GM19397 (cell line): ENCODE measurements around the gene TBC1D17.
A peak's percentile ranks its signal among the peaks of the same experiment; 100 is the strongest.
"Not testable (repeated sequence)": the region's sequence is repeated elsewhere in the genome, so short reads cannot be mapped to it uniquely, and the experiment has no call there.

ENCODE experiments used
- ATAC-seq: cut with Tn5 transposase; IDR thresholded peaks from one replicate; pipeline ENCODE4 v1.9.1; 2021; ENCODE audit warnings: mild to moderate bottlenecking, moderate library complexity; ENCODE audit not compliant: unreplicated experiment

Gene TBC1D17

DNA sequence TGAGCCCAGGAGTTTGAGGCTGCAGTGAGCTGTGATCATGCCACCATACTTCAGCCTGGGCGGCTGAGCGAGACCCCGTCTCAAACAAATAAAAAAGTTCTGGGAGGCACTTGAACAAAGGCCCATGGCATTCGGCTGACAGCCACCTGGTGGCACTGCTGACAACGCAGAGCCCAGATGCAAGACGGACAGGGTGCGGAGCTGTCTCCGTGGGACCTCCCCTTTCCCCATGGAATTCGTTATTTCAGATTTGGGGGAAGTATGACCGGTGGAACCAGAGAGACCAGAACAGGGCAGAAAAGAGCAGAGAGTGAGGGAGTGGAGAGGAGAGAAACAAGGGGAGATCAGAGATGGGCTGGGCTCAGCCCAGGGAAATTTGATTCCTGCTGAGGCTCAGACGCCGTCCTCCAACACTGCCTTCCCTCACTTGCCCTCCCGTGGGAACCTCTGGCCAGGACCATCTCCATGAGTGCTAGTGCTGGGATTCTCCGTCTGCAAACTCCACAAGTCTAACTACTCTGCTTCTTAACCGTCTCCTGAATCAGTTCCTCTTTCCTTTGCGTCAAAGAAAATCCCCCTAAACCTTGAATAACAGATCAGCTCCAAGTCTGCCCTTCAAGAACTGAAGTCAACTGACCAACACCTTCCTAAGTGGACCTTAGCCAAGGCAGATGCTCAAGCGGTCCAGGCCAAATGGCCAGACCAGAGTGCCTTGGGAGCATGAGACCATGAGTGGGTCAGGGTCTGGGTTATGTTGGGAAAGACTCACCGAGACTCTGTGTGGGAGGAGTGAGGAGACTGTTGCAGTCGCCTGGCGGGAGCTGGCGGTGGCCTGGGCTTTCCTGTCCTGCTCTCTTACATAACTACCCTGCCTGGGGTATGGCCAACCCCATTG lies 39.6 kb downstream of the TBC1D17 start:
- ATAC-seq: no peak

DNA sequence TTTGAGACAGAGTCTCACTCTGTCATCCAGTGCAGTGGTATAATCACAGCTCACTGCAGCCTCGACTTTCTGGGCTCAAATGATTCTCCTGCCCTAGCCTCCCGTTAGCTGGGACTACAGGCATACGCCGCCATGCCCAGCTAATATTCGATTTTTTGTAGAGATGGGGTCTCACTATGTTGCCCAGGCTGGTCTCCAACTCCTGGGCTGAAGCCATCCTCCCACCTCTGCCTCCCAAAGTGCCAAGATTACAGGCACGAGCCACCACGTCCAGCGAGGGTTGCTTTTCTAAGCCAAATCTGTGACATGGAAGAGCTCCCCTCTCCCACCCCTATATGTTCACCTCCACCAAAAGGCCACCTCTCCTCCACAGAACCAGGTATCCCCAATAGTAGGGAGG lies 40.6 kb downstream of the TBC1D17 start:
- no peak for ATAC-seq

DNA sequence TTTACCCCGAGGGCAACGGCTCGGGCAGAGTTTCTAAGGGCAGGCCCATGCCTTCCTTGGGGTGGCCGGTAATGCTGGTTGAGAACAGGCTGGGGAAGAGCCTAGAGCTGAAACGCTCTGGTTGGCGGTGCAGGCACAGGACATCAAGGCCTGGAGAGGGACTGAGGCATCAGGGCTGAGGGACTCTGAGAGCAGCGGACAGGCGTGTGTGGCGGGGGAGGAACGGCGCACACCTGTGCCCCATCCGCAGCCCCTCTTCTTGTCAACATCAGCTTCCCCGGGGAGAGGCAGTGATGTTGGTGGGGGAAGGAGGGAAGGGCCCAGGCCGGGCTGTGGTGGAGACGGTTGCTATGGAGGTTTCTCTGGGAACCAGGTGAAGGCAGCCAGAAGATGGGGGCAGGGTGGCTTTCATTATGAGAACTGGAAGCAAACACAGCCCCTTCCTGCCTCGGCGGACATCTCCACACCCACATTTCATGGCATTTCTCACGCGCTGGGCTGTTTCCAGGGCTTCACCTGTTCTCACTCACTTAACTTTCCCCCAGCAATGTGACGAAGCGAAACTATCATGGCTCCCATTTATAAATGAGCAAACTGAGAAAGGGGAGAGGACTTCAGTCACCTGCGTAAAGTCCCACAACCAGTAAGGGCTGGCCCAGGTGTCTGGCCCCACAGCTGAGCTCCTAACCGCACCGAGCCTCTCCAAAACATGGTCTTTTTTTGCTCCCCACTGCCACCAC lies 43.3 kb downstream of the TBC1D17 start:
- ATAC-seq: no peak

DNA sequence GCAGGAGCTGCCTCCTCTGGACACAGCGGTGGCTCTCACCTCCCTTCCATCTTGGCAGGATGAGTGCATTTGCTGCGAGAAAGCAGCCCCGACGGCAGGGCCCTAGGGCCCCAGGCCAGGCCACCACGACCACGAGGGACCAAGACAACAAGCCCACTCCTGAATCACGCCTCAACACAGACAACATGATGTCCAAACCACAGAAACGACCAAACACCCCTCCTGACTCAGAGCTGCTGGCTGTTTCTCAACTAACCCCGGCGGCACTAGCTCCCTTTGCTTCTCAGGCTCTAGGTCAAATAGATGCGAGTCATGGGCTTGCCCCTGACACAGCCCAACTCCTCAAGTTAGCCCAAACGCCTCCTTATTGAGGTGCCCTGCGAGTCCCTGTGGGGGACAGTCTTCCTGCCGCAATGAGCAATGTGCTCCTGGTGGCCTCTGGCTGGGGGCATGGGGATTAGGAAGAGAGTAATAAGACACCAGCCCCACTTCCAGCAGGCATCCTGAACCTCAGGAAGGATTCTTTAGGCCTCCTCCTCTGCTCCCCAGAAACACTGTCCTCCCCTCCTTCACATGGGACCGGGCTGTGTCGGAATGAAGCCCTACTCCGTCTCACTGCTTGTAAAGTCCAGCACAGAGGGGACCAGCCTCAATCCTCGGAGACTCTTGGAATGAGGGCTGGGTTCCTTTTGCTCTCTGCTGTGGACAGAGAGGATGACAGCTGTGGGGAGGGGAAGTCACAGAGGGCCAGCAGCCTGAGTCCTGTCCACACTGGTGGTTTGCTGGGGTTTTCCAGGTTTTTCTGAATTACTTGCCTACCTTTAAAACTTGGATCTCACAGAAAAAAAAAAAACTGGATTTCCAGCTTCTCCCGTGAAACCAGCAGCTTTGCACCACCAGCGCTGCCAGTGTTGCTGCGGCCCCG lies 44.6 kb downstream of the TBC1D17 start:
- no peak for ATAC-seq

DNA sequence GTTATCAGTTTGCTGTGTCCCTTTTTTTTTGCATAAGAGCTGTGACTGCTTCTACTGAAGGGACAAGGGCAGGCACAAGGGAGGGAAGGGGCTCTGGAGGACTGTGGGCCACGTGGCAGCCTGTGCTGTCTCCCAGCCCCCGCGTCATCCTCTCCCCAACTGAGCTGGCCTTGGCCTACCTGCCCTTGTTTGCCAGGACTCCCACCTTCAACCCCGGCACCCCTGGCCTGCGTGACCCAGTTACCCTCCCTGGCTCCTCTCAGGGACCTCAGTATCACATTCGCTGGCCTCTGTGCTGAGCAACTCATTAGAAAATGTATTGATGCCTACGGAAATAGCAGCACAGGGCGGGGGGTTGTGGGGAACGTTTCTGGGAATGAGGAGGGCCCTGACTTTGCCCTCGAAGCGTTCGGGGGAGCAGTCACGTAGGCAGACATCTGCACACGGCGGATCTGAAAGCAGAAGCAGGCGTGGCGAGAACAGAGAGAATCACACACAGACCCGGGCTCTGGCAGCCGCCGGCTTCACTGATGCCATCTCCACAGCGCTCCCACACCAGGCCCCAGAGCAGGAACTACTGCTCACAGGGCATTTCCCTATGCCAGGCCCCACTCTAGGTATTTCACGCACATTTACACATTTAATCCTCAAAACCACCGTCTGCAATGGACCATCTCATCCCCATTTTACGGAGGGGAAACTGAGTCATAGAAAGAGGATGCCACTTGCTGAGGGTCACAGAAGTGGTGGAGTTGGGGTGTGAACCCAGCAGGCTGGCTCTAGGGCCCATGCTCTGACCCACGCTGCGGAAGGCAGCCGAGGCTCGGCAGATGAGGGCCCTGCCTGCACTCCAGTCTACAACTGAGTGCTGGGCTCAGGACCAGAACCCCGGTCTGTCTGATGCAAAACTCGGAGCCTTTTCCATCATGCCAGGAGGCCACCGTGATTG lies 45.8 kb downstream of the TBC1D17 start:
- ATAC-seq: no peak

DNA sequence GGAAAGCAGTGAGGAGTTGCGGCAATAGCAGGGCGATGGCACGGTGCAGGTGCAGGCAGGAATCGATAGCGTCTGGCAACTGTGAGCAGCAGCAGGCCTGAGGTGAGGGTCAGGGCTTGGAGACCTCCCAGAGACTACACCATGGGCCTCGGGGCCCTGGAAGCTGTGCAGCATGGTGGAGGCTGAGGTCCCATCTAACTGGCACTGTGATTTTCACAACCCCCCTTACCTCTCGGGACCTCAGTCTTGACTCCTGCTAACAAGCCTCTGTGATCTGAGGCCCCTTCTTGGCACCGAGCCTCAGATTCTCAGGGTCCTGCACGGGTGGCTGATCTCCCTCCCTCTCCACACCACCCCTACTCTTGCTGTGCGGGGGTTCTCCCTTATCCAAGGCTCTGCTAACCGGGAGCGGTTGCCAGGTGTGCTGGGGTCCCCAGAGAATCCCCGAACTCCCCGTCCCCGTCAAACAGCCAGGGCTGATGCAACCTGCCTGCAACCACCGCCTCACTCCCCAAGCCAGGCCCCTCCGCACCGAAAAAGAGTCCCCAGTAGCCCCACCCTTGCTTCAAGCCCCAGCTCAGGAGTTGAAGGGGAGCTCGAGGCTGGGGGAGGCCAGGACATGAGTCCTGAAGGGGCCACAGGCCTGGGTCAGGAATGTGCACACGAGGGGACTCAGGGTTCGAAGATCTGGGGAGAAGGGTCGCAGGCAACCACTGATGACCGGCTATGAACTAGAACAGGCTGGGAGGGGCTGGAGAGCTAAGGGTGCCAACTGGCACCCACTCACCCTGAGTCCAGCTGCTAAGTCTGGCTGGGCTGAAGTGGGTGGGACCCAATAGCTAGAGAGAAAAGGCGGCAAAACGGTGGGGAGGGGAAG lies 46.7 kb downstream of the TBC1D17 start:
- no peak for ATAC-seq

DNA sequence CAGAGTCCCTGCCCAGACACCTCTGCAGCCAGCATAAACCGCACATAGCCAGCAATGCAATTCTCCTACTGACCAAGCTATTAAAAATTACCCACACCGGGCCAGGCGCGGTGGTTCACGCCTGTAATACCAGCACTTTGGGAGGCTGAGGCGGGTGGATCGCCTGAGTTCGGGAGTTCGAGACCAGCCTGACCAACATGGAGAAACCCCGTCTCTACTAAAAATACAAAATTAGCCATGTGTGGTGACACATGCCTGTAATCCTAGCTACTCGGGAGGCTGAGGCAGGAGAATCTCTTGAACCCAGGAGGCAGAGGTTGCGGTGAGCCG lies 47.3 kb downstream of the TBC1D17 start:
- not testable (repeated sequence) for ATAC-seq

DNA sequence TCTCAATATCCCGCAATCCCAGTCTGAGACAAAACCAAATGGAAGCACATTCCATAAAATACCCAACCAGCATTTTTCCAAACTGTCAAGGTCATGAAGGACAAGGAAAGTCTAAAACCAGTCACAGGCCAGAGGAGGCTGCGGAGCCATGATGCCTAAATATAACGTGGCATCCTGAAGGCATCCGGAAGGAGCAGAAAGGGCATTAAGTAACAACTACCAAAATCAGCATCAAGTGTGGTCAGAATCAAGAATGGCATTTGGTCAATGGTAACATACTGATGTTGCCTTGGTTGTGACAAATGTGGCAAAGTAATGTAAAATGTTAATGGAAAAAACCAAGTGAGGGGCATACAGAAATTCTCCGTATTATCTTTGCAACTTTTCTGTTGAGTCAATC lies 48.0 kb downstream of the TBC1D17 start:
- no peak for ATAC-seq

DNA sequence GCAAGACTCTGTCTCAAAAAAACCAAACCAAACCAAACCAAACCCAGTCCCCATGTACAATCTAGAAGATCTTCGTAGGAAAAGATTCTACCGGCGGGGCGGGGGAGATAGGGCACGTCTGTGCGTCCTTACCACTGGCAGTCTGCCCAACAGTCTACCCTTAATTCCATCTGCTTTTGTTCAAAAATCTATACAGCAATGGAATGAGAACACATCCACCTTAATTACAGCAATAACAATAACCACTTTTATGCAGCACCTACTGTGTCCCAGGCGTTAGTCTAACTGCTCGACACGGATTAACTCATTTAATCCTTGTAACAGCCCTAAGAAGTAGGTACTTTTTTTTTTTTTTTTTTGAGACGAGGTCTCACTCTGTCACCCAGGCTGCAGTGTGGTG lies 49.0 kb downstream of the TBC1D17 start:
- no peak for ATAC-seq

DNA sequence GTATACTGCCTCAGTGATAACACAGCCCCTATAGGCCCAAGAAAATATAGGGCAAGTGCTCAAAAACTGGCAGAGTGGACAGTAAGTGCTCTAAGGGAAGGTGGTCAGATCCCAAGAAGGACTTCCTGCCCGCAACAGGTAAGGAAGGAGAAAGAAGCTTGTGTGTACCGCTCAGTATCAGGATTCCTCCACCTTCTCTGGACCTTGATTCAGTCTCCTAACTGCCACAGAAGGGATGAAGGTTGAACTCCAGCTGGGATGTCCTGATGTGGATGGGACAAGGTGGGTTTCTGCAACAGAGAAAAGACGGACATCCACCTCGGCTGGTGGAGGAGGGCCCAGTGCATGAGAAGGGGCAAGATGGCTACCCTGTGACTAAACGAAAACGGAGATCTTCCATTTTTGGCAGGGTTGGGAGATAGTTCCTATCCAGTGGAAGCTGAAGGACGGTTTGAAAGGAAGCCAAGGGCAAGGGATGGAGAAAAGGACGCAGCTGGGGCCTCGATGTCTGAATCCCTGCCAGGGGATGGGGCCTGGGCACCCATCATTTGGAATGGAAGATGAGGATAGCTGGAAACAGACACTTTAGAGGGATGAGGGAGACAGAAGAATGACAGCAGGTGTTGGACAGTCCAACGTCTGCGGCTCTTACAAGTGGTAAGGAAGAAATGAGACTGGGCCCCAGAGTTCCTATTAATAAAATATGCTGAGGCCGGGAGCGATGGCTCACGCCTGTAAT lies 50.2 kb downstream of the TBC1D17 start:
- no peak for ATAC-seq

DNA sequence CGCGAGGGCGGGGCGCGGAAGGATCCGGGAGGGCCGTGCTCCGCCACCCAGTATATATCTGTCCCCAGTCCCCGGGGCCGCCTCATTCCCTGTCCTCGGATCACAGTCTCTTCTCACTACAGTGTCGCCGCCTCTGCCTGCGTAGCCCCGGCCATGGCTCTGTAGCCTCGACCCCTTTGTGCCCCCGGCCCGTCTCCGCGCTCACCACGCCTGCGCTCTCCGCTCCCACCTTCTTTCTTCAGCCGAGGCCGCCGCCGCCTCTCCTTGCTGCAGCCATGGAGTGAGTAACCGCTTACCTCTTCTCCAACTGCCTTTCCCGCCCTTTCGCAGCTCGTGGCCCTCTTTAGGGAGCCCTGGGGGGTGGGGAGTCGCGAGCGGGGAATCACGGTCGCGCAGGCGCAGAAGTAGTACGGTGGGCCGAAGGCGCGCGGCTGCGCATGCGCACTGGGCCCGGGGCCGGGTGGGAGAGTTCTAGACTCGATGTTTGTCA lies 51.7 kb downstream of the TBC1D17 start, which contains the start of the genes ATF5 and NUP62:
Gene ATF5 (plus strand): TSS at position 85 of the 490 bp plus-strand sequence. CDS start 1,646 bp downstream, outside the sequence.
Gene NUP62 (minus strand): TSS at position 384 of the 490 bp plus-strand sequence. CDS start 19,697 bp downstream, outside the sequence.
- ATAC-seq: peak; percentile 52

DNA sequence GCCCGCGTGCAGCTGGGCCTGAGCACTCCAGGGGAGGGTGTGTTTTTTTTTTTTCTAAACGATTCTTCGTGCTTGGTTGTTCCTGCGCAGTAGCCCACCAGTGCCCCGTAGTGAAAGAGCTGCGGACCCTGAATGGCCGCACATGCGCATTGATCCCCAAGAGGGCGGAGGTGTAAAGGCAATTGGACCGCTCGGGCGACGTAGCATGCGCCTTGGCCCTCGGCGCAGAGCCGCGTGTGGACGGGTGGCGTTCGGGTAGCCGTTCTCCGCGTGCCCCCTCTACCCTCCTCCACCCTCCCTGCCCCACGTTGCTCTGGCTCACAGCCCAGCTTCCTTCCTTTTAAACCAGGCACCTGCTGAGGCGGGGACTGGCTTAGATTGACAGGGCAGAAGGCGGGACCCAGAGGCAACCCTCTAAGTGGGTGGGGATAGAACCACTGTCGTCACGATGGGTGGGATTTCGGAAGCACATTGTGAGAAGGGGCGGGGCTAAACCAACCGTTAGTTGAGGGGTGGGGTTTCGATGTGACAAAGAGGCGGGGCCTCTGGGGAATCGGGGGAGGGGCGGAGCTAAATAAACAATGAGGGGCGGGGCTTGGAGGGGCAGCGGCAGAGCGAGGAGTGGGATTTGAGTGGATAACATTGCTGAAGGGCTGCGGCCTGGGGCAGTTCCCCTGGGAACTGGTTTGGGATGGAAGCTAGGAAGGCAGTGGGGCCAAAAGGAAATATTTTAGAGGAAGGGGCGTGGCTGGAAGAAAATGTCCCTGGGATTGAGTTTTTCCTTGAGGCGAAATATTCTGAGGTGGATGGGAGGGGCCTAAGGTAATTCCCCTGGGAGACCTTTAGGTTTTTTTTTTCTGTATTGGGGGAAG lies 52.3 kb downstream of the TBC1D17 start:
- ATAC-seq: peak; percentile 65

DNA sequence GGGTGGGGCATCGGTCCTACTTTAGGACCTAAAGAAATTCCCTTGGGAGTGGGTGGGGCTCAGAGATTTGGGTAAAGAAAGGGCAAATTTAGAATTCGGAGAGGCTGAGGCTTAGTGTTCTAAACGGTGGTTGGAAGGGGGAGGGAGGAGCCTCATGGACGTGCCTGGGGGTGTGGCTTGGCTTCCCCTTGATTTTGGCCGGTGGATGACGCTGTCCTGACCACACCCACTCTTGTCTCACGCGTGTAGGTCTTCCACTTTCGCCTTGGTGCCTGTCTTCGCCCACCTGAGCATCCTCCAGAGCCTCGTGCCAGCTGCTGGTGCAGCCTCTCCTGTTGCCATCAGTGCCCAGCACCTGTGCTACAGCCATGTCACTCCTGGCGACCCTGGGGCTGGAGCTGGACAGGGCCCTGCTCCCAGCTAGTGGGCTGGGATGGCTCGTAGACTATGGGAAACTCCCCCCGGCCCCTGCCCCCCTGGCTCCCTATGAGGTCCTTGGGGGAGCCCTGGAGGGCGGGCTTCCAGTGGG lies 53.0 kb downstream of the TBC1D17 start:
- ATAC-seq: no peak

DNA sequence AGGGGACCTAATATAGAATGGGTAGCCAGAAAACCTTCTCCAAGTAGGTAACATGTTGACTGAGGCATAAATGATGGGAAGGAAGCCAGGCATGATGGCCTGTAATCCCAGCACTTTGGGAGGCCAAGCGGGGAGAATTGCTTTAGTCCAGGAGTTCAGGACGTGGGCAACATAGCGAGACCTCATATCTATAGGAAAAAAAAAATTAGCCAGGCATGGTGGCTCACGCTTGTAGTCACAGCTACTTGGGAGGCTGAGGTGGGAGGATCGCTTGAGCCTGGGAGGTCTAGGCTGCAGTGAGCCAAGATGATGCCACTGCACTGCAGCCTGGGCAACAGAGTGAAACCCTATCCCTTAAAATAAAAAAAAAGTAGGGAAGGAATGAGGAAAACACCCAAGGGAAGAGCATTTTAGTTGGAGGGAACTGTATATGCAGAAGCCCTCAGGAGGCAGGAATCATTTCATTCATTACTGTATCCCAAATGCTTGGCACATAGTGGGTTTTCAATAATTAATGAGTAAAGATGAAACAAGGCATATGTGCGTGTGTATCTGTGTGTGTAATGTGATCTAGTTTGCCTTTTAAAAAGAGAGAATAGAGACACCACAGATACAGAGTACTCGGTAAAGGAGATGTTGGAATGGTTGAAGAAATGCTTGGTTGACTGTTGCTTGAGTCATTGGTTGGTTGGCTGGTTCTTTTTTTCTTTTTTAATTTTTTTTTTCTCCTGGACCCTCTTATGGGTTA lies 54.0 kb downstream of the TBC1D17 start:
- no peak for ATAC-seq

DNA sequence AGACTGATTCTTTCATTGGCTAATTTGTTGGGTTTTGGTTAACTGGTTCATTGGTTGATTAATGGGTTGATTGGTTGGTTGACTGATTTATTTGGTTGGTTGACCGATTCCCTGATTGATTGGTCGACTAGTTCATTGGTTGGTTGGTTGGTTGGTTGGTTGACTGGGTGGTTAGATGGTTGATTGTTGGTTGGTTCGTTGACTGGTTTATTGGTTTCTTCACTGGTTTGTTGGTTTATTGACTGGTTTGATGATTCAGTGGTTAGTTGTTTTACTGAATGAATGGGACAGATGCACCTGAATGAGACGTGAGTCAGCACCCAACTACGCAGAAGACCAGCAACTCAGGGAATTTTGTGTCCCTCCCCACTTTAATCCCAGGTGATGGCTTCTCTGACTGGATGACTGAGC lies 54.5 kb downstream of the TBC1D17 start:
- no peak for ATAC-seq

DNA sequence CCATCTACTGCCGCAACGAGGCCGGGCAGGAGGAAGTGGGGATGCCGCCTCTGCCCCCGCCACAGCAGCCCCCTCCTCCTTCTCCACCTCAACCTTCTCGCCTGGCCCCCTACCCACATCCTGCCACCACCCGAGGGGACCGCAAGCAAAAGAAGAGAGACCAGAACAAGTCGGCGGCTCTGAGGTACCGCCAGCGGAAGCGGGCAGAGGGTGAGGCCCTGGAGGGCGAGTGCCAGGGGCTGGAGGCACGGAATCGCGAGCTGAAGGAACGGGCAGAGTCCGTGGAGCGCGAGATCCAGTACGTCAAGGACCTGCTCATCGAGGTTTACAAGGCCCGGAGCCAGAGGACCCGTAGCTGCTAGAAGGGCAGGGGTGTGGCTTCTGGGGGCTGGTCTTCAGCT lies 55.2 kb downstream of the TBC1D17 start:
- ATAC-seq: no peak
